NCI-H748 treated with DMSO at 0.1 percent for 48 hours (cell line): ENCODE measurements around the gene MAP4.
"Not testable (repeated sequence)": the region's sequence is repeated elsewhere in the genome, so short reads cannot be mapped to it uniquely, and the experiment has no call there.

ENCODE experiments used
- DNase-seq: peaks from one replicate; lab custom pipeline; 2025; lab: John Stamatoyannopoulos, UW

The MAP4 gene

GRCh38 chr3:47846186-47846879 lies 169.9 kb downstream of the MAP4 start:
- DNase-seq: no peak

GRCh38 chr3:47841786-47842349 lies 174.3 kb downstream of the MAP4 start:
- no peak for DNase-seq

GRCh38 chr3:47838503-47838902 lies 177.7 kb downstream of the MAP4 start:
- no peak for DNase-seq

GRCh38 chr3:47836986-47837385 lies 179.2 kb downstream of the MAP4 start:
- no peak for DNase-seq

GRCh38 chr3:47829482-47829881 lies 186.7 kb downstream of the MAP4 start:
- not testable (repeated sequence) for DNase-seq

GRCh38 chr3:47825590-47825989 lies 190.6 kb downstream of the MAP4 start:
- no peak for DNase-seq

GRCh38 chr3:47824541-47825473 lies 191.4 kb downstream of the MAP4 start:
- no peak for DNase-seq

GRCh38 chr3:47817609-47818008 lies 198.6 kb downstream of the MAP4 start:
- no peak for DNase-seq

- DNase-seq: no peak
Measured at GRCh38 chr3:47813551-47814177, 202.6 kb downstream of the MAP4 start.

GRCh38 chr3:47804577-47804976 lies 211.6 kb downstream of the MAP4 start:
- DNase-seq: no peak

- DNase-seq: peak; percentile 29
Measured at GRCh38 chr3:47803480-47804025, 212.7 kb downstream of the MAP4 start.

GRCh38 chr3:47802734-47803479 lies 213.3 kb downstream of the MAP4 start, which contains the start of gene DHX30:
DHX30 (plus strand) TSS chr3:47803138; CDS start chr3:47810684, 7,546 bp downstream.
- peak; percentile 29 for DNase-seq
